Measurements from ENCODE around the gene MAML3.
"Not testable (repeated sequence)": the region's sequence is repeated elsewhere in the genome, so short reads cannot be mapped to it uniquely, and the experiment has no call there.

The MAML3 gene

GRCh38 chr4:139961344-139961946 lies 192.5 kb downstream of the MAML3 start:
- no peak for DNase-seq (ENCODE audit: low spot score)

GRCh38 chr4:139959396-139959795 lies 194.6 kb downstream of the MAML3 start:
- DNase-seq (ENCODE audit: low spot score) = no peak

- no peak for DNase-seq (ENCODE audit: low spot score)
Observed at GRCh38 chr4:139958739-139959098, 195.3 kb downstream of the MAML3 start.

GRCh38 chr4:139957986-139958738 lies 195.8 kb downstream of the MAML3 start:
- no peak for DNase-seq (ENCODE audit: low spot score)

- DNase-seq (ENCODE audit: low spot score) = no peak
Observed at GRCh38 chr4:139957065-139957464, 196.9 kb downstream of the MAML3 start.

- no peak for DNase-seq (ENCODE audit: low spot score)
Observed at GRCh38 chr4:139956507-139957017, 197.4 kb downstream of the MAML3 start.

- DNase-seq (ENCODE audit: low spot score) = no peak
Observed at GRCh38 chr4:139955600-139955999, 198.4 kb downstream of the MAML3 start.

GRCh38 chr4:139954512-139954911 lies 199.5 kb downstream of the MAML3 start:
- no peak for DNase-seq (ENCODE audit: low spot score)

- DNase-seq (ENCODE audit: low spot score) = no peak
Observed at GRCh38 chr4:139951021-139951420, 203.0 kb downstream of the MAML3 start.

- no peak for DNase-seq (ENCODE audit: low spot score)
Observed at GRCh38 chr4:139950568-139950967, 203.4 kb downstream of the MAML3 start.

- DNase-seq (ENCODE audit: low spot score) = not testable (repeated sequence)
Observed at GRCh38 chr4:139944916-139945315, 209.1 kb downstream of the MAML3 start.

GRCh38 chr4:139943277-139943676 lies 210.7 kb downstream of the MAML3 start:
- no peak for DNase-seq (ENCODE audit: low spot score)

- no peak for DNase-seq (ENCODE audit: low spot score)
Observed at GRCh38 chr4:139942241-139942640, 211.7 kb downstream of the MAML3 start.

GRCh38 chr4:139940600-139940999 lies 213.4 kb downstream of the MAML3 start:
- DNase-seq (ENCODE audit: low spot score) = no peak

GRCh38 chr4:139938414-139938813 lies 215.6 kb downstream of the MAML3 start:
- DNase-seq (ENCODE audit: low spot score) = no peak

GRCh38 chr4:139935911-139936310 lies 218.1 kb downstream of the MAML3 start:
- no peak for DNase-seq (ENCODE audit: low spot score)

GRCh38 chr4:139934708-139935195 lies 219.2 kb downstream of the MAML3 start:
- no peak for DNase-seq (ENCODE audit: low spot score)

GRCh38 chr4:139934057-139934707 lies 219.8 kb downstream of the MAML3 start:
- no peak for DNase-seq (ENCODE audit: low spot score)

- no peak for DNase-seq (ENCODE audit: low spot score)
Observed at GRCh38 chr4:139933541-139933940, 220.4 kb downstream of the MAML3 start.

GRCh38 chr4:139933104-139933503 lies 220.9 kb downstream of the MAML3 start:
- DNase-seq (ENCODE audit: low spot score) = no peak

- no peak for DNase-seq (ENCODE audit: low spot score)
Observed at GRCh38 chr4:139924782-139925181, 229.2 kb downstream of the MAML3 start.

GRCh38 chr4:139922406-139923024 lies 231.5 kb downstream of the MAML3 start:
- DNase-seq (ENCODE audit: low spot score) = no peak

Measured in LoVo (cell line).